GM23248 (cell line): ENCODE results near the gene LIN7C. TPM values are rescaled to one million over a fixed set of nuclear protein-coding genes. Genes with fewer than 3 reads are reported as not detected.

Source experiments
- DNase-seq: peaks from one replicate; pipeline ENCODE4 v3.0.0-alpha.2; 2015
- H2AFZ ChIP-seq: fragments of 200-600 bp; sonication (generic); 2 replicates; pipeline ENCODE4 v1.6.1; 2016; ENCODE audit warnings: antibody characterized with exemption
- H3F3A ChIP-seq: fragments of 200-600 bp; sonication (generic); 2 replicates; pipeline ENCODE4 v1.6.1; 2016; ENCODE audit warnings: mild to moderate bottlenecking, antibody characterized with exemption, mixed run types; ENCODE audit not compliant: insufficient read depth
- H3K27ac ChIP-seq: fragments of 200-600 bp; sonication (generic); 2 replicates; pipeline ENCODE4 v1.5.1; 2016; ENCODE audit warnings: mild to moderate bottlenecking
- H3K27me3 ChIP-seq: fragments of 200-600 bp; sonication (generic); replicated peaks from 2 replicates; pipeline ENCODE4 v1.6.1; 2016; ENCODE audit warnings: mild to moderate bottlenecking; ENCODE audit not compliant: insufficient read depth
- H3K36me3 ChIP-seq: fragments of 200-600 bp; sonication (generic); 2 replicates; pipeline ENCODE4 v1.6.1; 2016; ENCODE audit warnings: low read depth, mild to moderate bottlenecking
- H3K4me1 ChIP-seq: fragments of 200-600 bp; sonication (generic); 2 replicates; pipeline ENCODE4 v1.6.1; 2016; ENCODE audit warnings: mild to moderate bottlenecking; ENCODE audit not compliant: insufficient read depth
- H3K4me2 ChIP-seq: fragments of 200-600 bp; sonication (generic); one replicate; pipeline ENCODE4 v1.6.1; 2016; ENCODE audit warnings: mild to moderate bottlenecking; ENCODE audit not compliant: unreplicated experiment
- H3K4me3 ChIP-seq: fragments of 200-600 bp; sonication (generic); 2 replicates; pipeline ENCODE4 v1.5.1; 2016; ENCODE audit warnings: mild to moderate bottlenecking
- H3K79me2 ChIP-seq: fragments of 200-600 bp; sonication (generic); 2 replicates; pipeline ENCODE4 v1.6.1; 2016; ENCODE audit warnings: mild to moderate bottlenecking; ENCODE audit not compliant: insufficient read depth
- H3K9ac ChIP-seq: fragments of 200-600 bp; sonication (generic); 2 replicates; pipeline ENCODE4 v1.6.1; 2016; ENCODE audit warnings: mild to moderate bottlenecking
- H3K9me2 ChIP-seq: fragments of 200-600 bp; sonication (generic); 2 replicates; pipeline ENCODE4 v1.6.1; 2016; ENCODE audit warnings: mixed run types, mild to moderate bottlenecking, moderate library complexity; ENCODE audit not compliant: insufficient read depth
- H3K9me3 ChIP-seq: fragments of 200-600 bp; sonication (generic); one replicate; pipeline ENCODE4 v1.6.1; 2017; ENCODE audit warnings: low read depth
- H4K20me1 ChIP-seq: fragments of 200-600 bp; sonication (generic); 2 replicates; pipeline ENCODE4 v1.6.0; 2016; ENCODE audit not compliant: insufficient read depth
- EZH2 ChIP-seq: fragments of 200-600 bp; sonication (generic); IDR thresholded peaks from 2 replicates; pipeline ENCODE4 v1.6.1; 2018; ENCODE audit warnings: antibody characterized with exemption, mild to moderate bottlenecking; ENCODE audit not compliant: insufficient read depth, poor library complexity, severe bottlenecking
- EZH2phosphoT487 ChIP-seq: fragments of 200-600 bp; sonication (generic); IDR thresholded peaks from 2 replicates; pipeline ENCODE4 v1.6.1; 2018; ENCODE audit warnings: antibody characterized with exemption, moderate library complexity, mild to moderate bottlenecking, low read depth; ENCODE audit not compliant: insufficient read depth
- WGBS, 2 experiments: methylation state at CpG; one replicate each; pipeline ENCODE4 v1.1.6; 2015 to 2017; ENCODE audit warnings: low lambda C conversion rate in 2 of 2, low coverage in 1 of 2; ENCODE audit errors: missing lambda C conversion rate in 2 of 2; 5-methylcytosine and 5-hydroxymethylcytosine counted together
- in situ Hi-C: fragments of 300-500 bp; cut with MboI; formaldehyde crosslinking; loops from 2 replicates; pipeline ENCODE4 v1.15.0; 2020
- polyA plus RNA-seq: library from polyadenylated mRNA; unstranded; fragments of >200 nt; fragmentation: Nextera tagmentation; extraction: Ambion mirVana; gene quantifications from 2 replicates; pipeline ENCODE4 v1.2.1, GENCODE V29; 2016
- total RNA-seq: library from RNA; depleted of rRNA; stranded (reverse); fragments of >200 nt; shearing (Covaris generic); gene quantifications from 2 replicates; pipeline ENCODE4 v1.2.3, GENCODE V29; 2014

Gene LIN7C
- total and polyA plus RNA-seq, 2 experiments from 2014 or later, result 43.0 to 47.0 TPM

- TF ChIP-seq EZH2phosphoT487 (no peak), EZH2 (no peak)
- Histone ChIP-seq H3K9me2 (no peaks in the 10 kb centered on the region), H3K79me2 (no peaks in the 10 kb centered on the region), H3K9me3 (no peaks in the 10 kb centered on the region), H3K27ac (no peak overlapping the region), H3K36me3 (no peaks in the 10 kb centered on the region), H3K9ac (no peak overlapping the region), H3K27me3 (no peaks in the 10 kb centered on the region), H3K4me1 (peaks cover 10% of the 10 kb centered on the region), H3F3A (no peaks in the 10 kb centered on the region), H3K4me3 (no peak overlapping the region), H2AFZ (no peak overlapping the region), H3K4me2 (no peak overlapping the region), H4K20me1 (no peaks in the 10 kb centered on the region)
- no peak for DNase-seq
- in situ Hi-C loops, result no loop called here
These were observed 44.6 kb upstream of the LIN7C start for GRCh38 chr11:27551127-27551526.

DNA sequence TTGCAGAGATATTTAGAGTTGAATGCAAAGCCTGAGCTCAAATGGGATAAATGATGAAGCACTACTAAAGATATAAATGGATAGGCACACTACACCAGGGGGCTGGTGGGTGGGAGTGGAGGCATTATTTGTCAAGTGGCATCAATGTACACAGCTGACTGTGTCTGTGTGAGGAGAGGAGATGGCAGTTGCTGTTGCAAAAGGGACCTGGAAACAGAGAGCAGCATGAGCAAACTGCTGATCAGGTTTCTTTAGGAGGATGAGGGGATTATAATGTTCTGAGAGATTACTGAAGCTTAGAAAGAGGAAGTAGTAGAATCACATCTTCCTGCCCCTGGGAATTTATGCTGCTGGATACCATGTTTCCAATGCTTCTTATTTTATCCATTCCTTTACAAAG is 39.4 kb upstream of the LIN7C start:
- no peak overlapping the region for H3K9ac ChIP-seq
- no peaks in the 10 kb centered on the region for H3F3A ChIP-seq
- H3K9me3 ChIP-seq, result no peaks in the 10 kb centered on the region
- H4K20me1 ChIP-seq, result no peaks in the 10 kb centered on the region
- H3K27me3 ChIP-seq, result no peaks in the 10 kb centered on the region
- no peak for TF ChIP-seq EZH2
- TF ChIP-seq EZH2phosphoT487, result no peak
- no peaks in the 10 kb centered on the region for H3K9me2 ChIP-seq
- DNase-seq, result no peak
- no peaks in the 10 kb centered on the region for H3K4me1 ChIP-seq
- H3K36me3 ChIP-seq, result no peaks in the 10 kb centered on the region
- no peak overlapping the region for H2AFZ ChIP-seq
- no peaks in the 10 kb centered on the region for H3K79me2 ChIP-seq
- H3K4me3 ChIP-seq, result no peak overlapping the region
- in situ Hi-C loops, result no loop called here
- no peak overlapping the region for H3K4me2 ChIP-seq
- H3K27ac ChIP-seq, result no peak overlapping the region

- no peaks in the 10 kb centered on the region for H3K9me2 ChIP-seq
- WGBS, 2 experiments, result 92 to 96% methylated on average over 3 of the region's 3 CpGs
- in situ Hi-C loops, result no loop called here
- H3K36me3 ChIP-seq, result no peaks in the 10 kb centered on the region
- no peaks in the 10 kb centered on the region for H3K9me3 ChIP-seq
- no peak overlapping the region for H3K4me2 ChIP-seq
- H3K4me3 ChIP-seq, result no peak overlapping the region
- TF ChIP-seq EZH2phosphoT487 (no peak), EZH2 (no peak)
- H3K27me3 ChIP-seq, result no peaks in the 10 kb centered on the region
- no peak overlapping the region for H2AFZ ChIP-seq
- H3K79me2 ChIP-seq, result no peaks in the 10 kb centered on the region
- H3K9ac ChIP-seq, result no peak overlapping the region
- no peaks in the 10 kb centered on the region for H3K4me1 ChIP-seq
- no peak for DNase-seq
- no peak overlapping the region for H3K27ac ChIP-seq
- no peaks in the 10 kb centered on the region for H4K20me1 ChIP-seq
- H3F3A ChIP-seq, result no peaks in the 10 kb centered on the region
These were observed 38.5 kb upstream of the LIN7C start for GRCh38 chr11:27545035-27545434.

- no peaks in the 10 kb centered on the region for H3K9me3 ChIP-seq
- no peak overlapping the region for H3K4me2 ChIP-seq
- H3K9ac ChIP-seq, result no peak overlapping the region
- H2AFZ ChIP-seq, result no peak overlapping the region
- no peaks in the 10 kb centered on the region for H3K4me1 ChIP-seq
- no peak overlapping the region for H3K4me3 ChIP-seq
- in situ Hi-C loops, result no loop called here
- H3K27me3 ChIP-seq, result no peaks in the 10 kb centered on the region
- DNase-seq, result no peak
- 73 to 80% methylated on average over 2 of the region's 2 CpGs for WGBS, 2 experiments
- no peaks in the 10 kb centered on the region for H4K20me1 ChIP-seq
- H3K9me2 ChIP-seq, result no peaks in the 10 kb centered on the region
- no peaks in the 10 kb centered on the region for H3F3A ChIP-seq
- TF ChIP-seq EZH2 (no peak), EZH2phosphoT487 (no peak)
- H3K79me2 ChIP-seq, result no peaks in the 10 kb centered on the region
- no peak overlapping the region for H3K27ac ChIP-seq
- H3K36me3 ChIP-seq, result no peaks in the 10 kb centered on the region
These were observed 35.2 kb upstream of the LIN7C start for GRCh38 chr11:27541790-27542189.

DNA sequence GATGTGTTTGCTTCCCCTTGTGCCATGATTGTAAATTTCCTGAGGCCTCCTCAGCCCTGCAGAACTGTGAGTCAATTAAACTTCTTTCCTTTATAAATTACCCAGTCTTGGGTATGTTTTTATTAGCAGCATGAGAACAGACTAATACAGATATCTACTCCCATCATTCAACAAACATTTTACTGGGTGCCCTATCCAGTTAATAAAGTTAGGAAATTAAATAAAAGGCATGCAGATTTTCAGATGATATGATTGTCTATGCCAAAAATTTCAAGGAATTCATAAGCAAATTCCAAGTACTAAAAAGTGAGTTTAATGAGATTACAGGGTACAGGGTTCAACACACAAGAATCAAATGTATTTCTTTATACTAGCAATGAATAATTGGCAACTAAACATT is 33.5 kb upstream of the LIN7C start:
- Histone ChIP-seq H4K20me1 (no peaks in the 10 kb centered on the region), H3K27ac (no peak overlapping the region), H2AFZ (no peak overlapping the region), H3K4me2 (no peak overlapping the region), H3F3A (no peaks in the 10 kb centered on the region), H3K36me3 (no peaks in the 10 kb centered on the region), H3K4me3 (no peak overlapping the region), H3K4me1 (no peaks in the 10 kb centered on the region), H3K9me3 (no peaks in the 10 kb centered on the region), H3K9me2 (no peaks in the 10 kb centered on the region), H3K9ac (no peak overlapping the region), H3K27me3 (no peaks in the 10 kb centered on the region), H3K79me2 (no peaks in the 10 kb centered on the region)
- no peak for DNase-seq
- in situ Hi-C loops, result no loop called here
- no peak for TF ChIP-seq EZH2phosphoT487
- TF ChIP-seq EZH2, result no peak
